Peyer's patch (tissue), 4 donors: Measurements from ENCODE around the gene MAP3K15. TPM values are rescaled to one million over a fixed set of nuclear protein-coding genes. Genes with fewer than 3 reads are reported as not detected.
A peak's percentile ranks its signal among the peaks of the same experiment; 100 is the strongest.

Experiments used
- DNase-seq, 3 donors: peaks; one replicate each; pipeline ENCODE4 v3.0.0-alpha.2; 2017 to 2019
- H3K27ac ChIP-seq, 4 donors: fragments of 200-600 bp; sonication (generic); one replicate each; pipeline ENCODE4 v1.5.1; 2016 to 2019
- H3K27me3 ChIP-seq, 2 donors: fragments of 200-600 bp; sonication (generic); one replicate each; pipeline ENCODE4 v1.5.1; 2019
- H3K36me3 ChIP-seq, 3 donors: fragments of 200-600 bp; sonication (generic); one replicate each; pipeline ENCODE4 v1.5.1; 2016 to 2019
- H3K4me1 ChIP-seq, 4 donors: fragments of 200-600 bp; sonication (generic); one replicate each; pipeline ENCODE4 v1.5.1; 2016 to 2019
- H3K4me3 ChIP-seq, 4 donors: fragments of 200-600 bp; sonication (generic); 1 replicate in 3 of 4; 2 replicates in 1 of 4; pipeline ENCODE4 v1.5.1; 2016 to 2019; ENCODE audit warnings: mild to moderate bottlenecking in 1 of 4
- H3K9me3 ChIP-seq, 4 donors: fragments of 200-600 bp; sonication (generic); one replicate each; pipeline ENCODE4 v1.5.1; 2016 to 2019; ENCODE audit warnings: mild to moderate bottlenecking in 1 of 4
- POLR2A ChIP-seq, 2 donors: fragments of 450-650 bp; IDR thresholded peaks; one replicate each; pipeline ENCODE4 v1.5.1; 2017; ENCODE audit warnings: antibody characterized with exemption in 2 of 2, mild to moderate bottlenecking in 2 of 2, moderate library complexity in 2 of 2
- total RNA-seq, 4 donors: library from RNA; depleted of rRNA; stranded (reverse); fragments of >200 nt; gene quantifications; one replicate each; pipeline ENCODE4 v1.1.0, GENCODE V29; 2016
- TF ChIP-seq, protein P1 (sequence below), 6 experiments: fragments of 450-650 bp in 4 of 6; fragments of 200-600 bp in 2 of 6; sonication (generic) in 1 of 6; IDR thresholded peaks; one replicate each; pipeline ENCODE4 v1.5.1; 2017 to 2019; ENCODE audit warnings: antibody characterized with exemption in 6 of 6, mild to moderate bottlenecking in 3 of 6, moderate library complexity in 1 of 6

The MAP3K15 gene
- total RNA-seq, 4 donors from 2014 or later, result not detected

DNA sequence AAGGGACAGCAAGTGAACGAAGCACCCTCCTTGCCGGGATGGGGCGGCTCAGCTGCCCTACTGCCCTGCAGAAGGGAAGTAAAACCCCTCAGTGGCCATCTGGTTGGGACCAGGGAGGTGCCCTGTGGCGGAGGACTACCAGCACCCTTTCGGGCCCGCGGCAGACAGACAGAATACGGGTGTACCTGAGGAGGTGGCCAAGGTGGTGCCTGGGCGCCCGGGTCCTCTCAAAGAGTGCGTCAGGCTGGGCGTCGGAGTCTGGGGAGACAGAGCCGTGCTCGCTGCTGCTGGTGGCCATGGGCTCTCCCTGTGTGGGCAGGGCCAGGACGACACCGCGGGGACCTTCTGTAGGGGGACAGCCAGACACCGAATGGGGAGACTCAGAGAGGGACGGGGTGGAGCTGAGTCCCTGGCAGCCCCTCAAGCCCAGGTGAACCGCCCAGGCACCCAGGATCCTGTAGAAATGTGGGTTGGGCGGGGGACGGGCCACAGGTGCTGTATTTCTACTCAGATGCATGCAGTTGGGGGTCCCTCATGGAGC lies 141.9 kb downstream of the MAP3K15 start:
- no peak for DNase-seq
- Histone ChIP-seq H3K27me3 (no peaks in the 10 kb centered on the region), H3K27ac (no peak overlapping the region), H3K4me3 (peak overlapping the region in 1 of 4 donors; percentile 42), H3K36me3 (no peaks in the 10 kb centered on the region), H3K9me3 (no peaks in the 10 kb centered on the region), H3K4me1 (no peaks in the 10 kb centered on the region)
- TF ChIP-seq, protein P1, sequence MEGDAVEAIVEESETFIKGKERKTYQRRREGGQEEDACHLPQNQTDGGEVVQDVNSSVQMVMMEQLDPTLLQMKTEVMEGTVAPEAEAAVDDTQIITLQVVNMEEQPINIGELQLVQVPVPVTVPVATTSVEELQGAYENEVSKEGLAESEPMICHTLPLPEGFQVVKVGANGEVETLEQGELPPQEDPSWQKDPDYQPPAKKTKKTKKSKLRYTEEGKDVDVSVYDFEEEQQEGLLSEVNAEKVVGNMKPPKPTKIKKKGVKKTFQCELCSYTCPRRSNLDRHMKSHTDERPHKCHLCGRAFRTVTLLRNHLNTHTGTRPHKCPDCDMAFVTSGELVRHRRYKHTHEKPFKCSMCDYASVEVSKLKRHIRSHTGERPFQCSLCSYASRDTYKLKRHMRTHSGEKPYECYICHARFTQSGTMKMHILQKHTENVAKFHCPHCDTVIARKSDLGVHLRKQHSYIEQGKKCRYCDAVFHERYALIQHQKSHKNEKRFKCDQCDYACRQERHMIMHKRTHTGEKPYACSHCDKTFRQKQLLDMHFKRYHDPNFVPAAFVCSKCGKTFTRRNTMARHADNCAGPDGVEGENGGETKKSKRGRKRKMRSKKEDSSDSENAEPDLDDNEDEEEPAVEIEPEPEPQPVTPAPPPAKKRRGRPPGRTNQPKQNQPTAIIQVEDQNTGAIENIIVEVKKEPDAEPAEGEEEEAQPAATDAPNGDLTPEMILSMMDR (IDR thresholded peaks at IDR 0.05), result no peak
- no peak for TF ChIP-seq POLR2A (IDR thresholded peaks at IDR 0.05)

GRCh38 chrX:19372547-19373331 lies 142.6 kb downstream of the MAP3K15 start:
- Histone ChIP-seq H3K27ac (no peak overlapping the region), H3K4me1 (no peaks in the 10 kb centered on the region), H3K4me3 (peak overlapping the region; percentile 15 to 43 (median 38)), H3K36me3 (no peaks in the 10 kb centered on the region), H3K27me3 (no peaks in the 10 kb centered on the region), H3K9me3 (no peaks in the 10 kb centered on the region)
- DNase-seq, result peak in 1 of 3 donors; percentile 46
- TF ChIP-seq, protein P1 (IDR thresholded peaks at IDR 0.05), result peak in 1 of 6 experiments; percentile 0
- TF ChIP-seq POLR2A (IDR thresholded peaks at IDR 0.05), result no peak

GRCh38 chrX:19372170-19372546 lies 143.2 kb downstream of the MAP3K15 start:
- peak overlapping the region; percentile 15 to 43 (median 38) for H3K4me3 ChIP-seq
- peak; percentile 45 to 81 (median 64) for DNase-seq
- TF ChIP-seq, protein P1 (IDR thresholded peaks at IDR 0.05), result peak; percentile 13 to 57 (median 54)
- no peak for TF ChIP-seq POLR2A (IDR thresholded peaks at IDR 0.05)
- H3K36me3 ChIP-seq, result no peaks in the 10 kb centered on the region
- H3K4me1 ChIP-seq, result no peaks in the 10 kb centered on the region
- H3K27ac ChIP-seq, result no peak overlapping the region
- H3K9me3 ChIP-seq, result no peaks in the 10 kb centered on the region
- no peaks in the 10 kb centered on the region for H3K27me3 ChIP-seq

DNA sequence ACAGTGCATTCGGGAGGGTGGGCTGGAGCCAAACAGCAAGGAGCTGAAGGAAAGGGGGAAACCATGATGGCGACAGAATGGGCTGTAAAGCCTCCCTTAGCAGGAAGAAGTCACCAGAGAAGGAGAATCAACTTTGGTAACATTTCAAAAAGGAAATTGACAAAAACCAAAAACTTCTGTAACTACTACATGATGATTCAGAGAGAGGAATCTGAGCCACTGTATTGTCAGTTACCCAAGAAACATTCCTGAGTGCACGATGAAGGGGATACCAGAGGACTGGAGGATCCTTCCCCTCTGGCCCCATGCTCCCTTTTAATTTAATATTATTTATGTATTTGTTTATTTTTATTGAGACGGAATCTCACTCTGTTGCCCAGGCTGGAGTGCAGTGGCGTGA lies 145.2 kb downstream of the MAP3K15 start:
- H3K27me3 ChIP-seq, result no peaks in the 10 kb centered on the region
- no peaks in the 10 kb centered on the region for H3K9me3 ChIP-seq
- no peak overlapping the region for H3K4me3 ChIP-seq
- TF ChIP-seq POLR2A (IDR thresholded peaks at IDR 0.05), result no peak
- TF ChIP-seq, protein P1 (IDR thresholded peaks at IDR 0.05), result no peak
- H3K4me1 ChIP-seq, result no peaks in the 10 kb centered on the region
- H3K36me3 ChIP-seq, result no peaks in the 10 kb centered on the region
- no peak for DNase-seq
- H3K27ac ChIP-seq, result no peak overlapping the region

DNA sequence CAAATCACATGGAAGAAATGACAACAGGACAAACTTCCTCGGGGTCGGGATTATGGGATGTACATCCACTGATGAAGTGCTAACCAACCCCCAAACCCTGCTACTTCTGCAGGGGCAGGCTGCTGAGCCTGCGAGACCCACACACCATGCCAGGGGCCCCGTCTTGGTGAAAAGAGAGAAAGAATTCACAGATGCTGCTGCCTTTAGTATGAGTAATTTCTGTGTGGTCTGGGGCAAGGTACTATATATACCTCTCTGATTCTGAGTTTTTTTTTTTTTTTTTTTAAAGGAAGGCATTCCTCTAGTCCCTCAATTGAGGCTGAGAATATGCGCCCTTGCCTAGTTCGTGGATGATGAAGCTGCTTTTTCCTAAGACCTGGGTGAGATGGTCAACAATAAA lies 146.7 kb downstream of the MAP3K15 start:
- H3K27ac ChIP-seq, result no peak overlapping the region
- H3K4me1 ChIP-seq, result no peaks in the 10 kb centered on the region
- no peak overlapping the region for H3K4me3 ChIP-seq
- TF ChIP-seq, protein P1 (IDR thresholded peaks at IDR 0.05), result no peak
- TF ChIP-seq POLR2A (IDR thresholded peaks at IDR 0.05), result no peak
- peak in 1 of 3 donors; percentile 13 for DNase-seq
- H3K36me3 ChIP-seq, result peaks cover 0 to 4% (median 0%) of the 10 kb centered on the region in 3 donors
- no peaks in the 10 kb centered on the region for H3K9me3 ChIP-seq
- H3K27me3 ChIP-seq, result no peaks in the 10 kb centered on the region
